Testis (tissue), 3 donors: ENCODE measurements around the gene JMJD7. TPM values are rescaled to one million over a fixed set of nuclear protein-coding genes. Genes with fewer than 3 reads are reported as not detected.

Source experiments
- DNase-seq: peaks from one replicate; pipeline ENCODE4 v3.0.0-alpha.2; 2019
- H3K27ac ChIP-seq, 2 donors: fragments of 200-600 bp; sonication (generic); one replicate each; pipeline ENCODE4 v1.5.1; 2019
- H3K27me3 ChIP-seq: fragments of 200-600 bp; sonication (generic); one replicate; pipeline ENCODE4 v1.5.1; 2019
- H3K36me3 ChIP-seq: fragments of 200-600 bp; sonication (generic); one replicate; pipeline ENCODE4 v1.5.1; 2017; ENCODE audit warnings: low read depth; ENCODE audit errors: missing control alignments
- H3K4me1 ChIP-seq: fragments of 200-600 bp; sonication (generic); one replicate; pipeline ENCODE4 v1.5.1; 2019
- H3K4me3 ChIP-seq, 2 donors: fragments of 200-600 bp; sonication (generic); one replicate each; pipeline ENCODE4 v1.5.1; 2017 to 2019
- H3K9me3 ChIP-seq: fragments of 200-600 bp; sonication (generic); one replicate; pipeline ENCODE4 v1.5.1; 2017
- CTCF ChIP-seq, 3 experiments: fragments of 450-650 bp in 2 of 3; fragments of 200-600 bp in 1 of 3; sonication (generic) in 1 of 3; IDR thresholded peaks; one replicate each; pipeline ENCODE4 v1.5.1; 2016 to 2019; ENCODE audit warnings: antibody characterized with exemption in 3 of 3, mild to moderate bottlenecking in 2 of 3, moderate library complexity in 1 of 3
- POLR2A ChIP-seq: fragments of 450-650 bp; IDR thresholded peaks from one replicate; pipeline ENCODE4 v1.6.1; 2017; ENCODE audit warnings: antibody characterized with exemption, mild to moderate bottlenecking, moderate library complexity
- WGBS, 2 donors: methylation state at CpG; one replicate each; pipeline ENCODE4 v1.1.5; 2018; 5-methylcytosine and 5-hydroxymethylcytosine counted together
- intact Hi-C: fragments of 100-400 bp; cut with DNase I; formaldehyde crosslinking; loops from one replicate; pipeline ENCODE4 v1.15.1; 2023; ENCODE audit warnings: low total_unique reads
- polyA plus RNA-seq: library from polyadenylated mRNA; stranded (reverse); fragments of 350-450 nt; fragmentation: Illumina TruSeq; extraction: RNeasy Lipid Tissue Mini Kit (QIAGEN cat#74804); gene quantifications from one replicate; pipeline ENCODE4 v1.2.3, GENCODE V29; 2014; ENCODE audit warnings: low read depth, low replicate concordance; ENCODE audit not compliant: insufficient read depth
- total RNA-seq, 2 donors: library from RNA; depleted of rRNA; stranded (reverse); fragments of >200 nt; gene quantifications; one replicate each; pipeline ENCODE4 v1.2.3, GENCODE V29; 2016

Gene JMJD7
- total and polyA plus RNA-seq, 3 donors from 2014 or later = 10.5 to 21.6 (median 18.6) TPM

GRCh38 chr15:41866872-41867579, 39.1 kb downstream of the JMJD7 start:
- Histone ChIP-seq H3K36me3 (no peaks in the 10 kb centered on the region), H3K27me3 (no peaks in the 10 kb centered on the region), H3K4me1 (no peaks in the 10 kb centered on the region), H3K27ac (no peak overlapping the region), H3K4me3 (no peak overlapping the region), H3K9me3 (no peaks in the 10 kb centered on the region)
- intact Hi-C loops = no loop called here
- no peak for TF ChIP-seq CTCF (IDR thresholded peaks at IDR 0.05)
- TF ChIP-seq POLR2A = no peak
- WGBS, 2 donors = 77 to 93% methylated on average over 5 to 19 of the region's 25 CpGs
- DNase-seq = no peak

GRCh38 chr15:41868321-41868720, 40.4 kb downstream of the JMJD7 start:
- no peak overlapping the region for H3K27ac ChIP-seq
- no peaks in the 10 kb centered on the region for H3K4me1 ChIP-seq
- TF ChIP-seq CTCF (IDR thresholded peaks at IDR 0.05) = no peak
- TF ChIP-seq POLR2A = no peak
- no peaks in the 10 kb centered on the region for H3K27me3 ChIP-seq
- H3K9me3 ChIP-seq = no peaks in the 10 kb centered on the region
- intact Hi-C loops = no loop called here
- no peaks in the 10 kb centered on the region for H3K36me3 ChIP-seq
- 97 to 98% methylated on average over 11 to 14 of the region's 15 CpGs for WGBS, 2 donors
- H3K4me3 ChIP-seq = no peak overlapping the region
- DNase-seq = no peak

GRCh38 chr15:41869770-41870688, 42.1 kb downstream of the JMJD7 start:
- no peak for TF ChIP-seq POLR2A
- TF ChIP-seq CTCF (IDR thresholded peaks at IDR 0.05) = no peak
- no peak overlapping the region for H3K27ac ChIP-seq
- no peaks in the 10 kb centered on the region for H3K4me1 ChIP-seq
- intact Hi-C loops = no loop called here
- no peaks in the 10 kb centered on the region for H3K9me3 ChIP-seq
- no peak overlapping the region for H3K4me3 ChIP-seq
- DNase-seq = no peak
- WGBS, 2 donors = 88 to 91% methylated on average over 19 to 42 of the region's 42 CpGs
- no peaks in the 10 kb centered on the region for H3K27me3 ChIP-seq
- no peaks in the 10 kb centered on the region for H3K36me3 ChIP-seq

- H3K4me3 ChIP-seq = no peak overlapping the region
- no peak for TF ChIP-seq CTCF (IDR thresholded peaks at IDR 0.05)
- no peak for TF ChIP-seq POLR2A
- no peak for DNase-seq
- no peaks in the 10 kb centered on the region for H3K9me3 ChIP-seq
- no peaks in the 10 kb centered on the region for H3K27me3 ChIP-seq
- WGBS, 2 donors = 61 to 80% methylated on average over 7 to 9 of the region's 9 CpGs
- intact Hi-C loops = no loop called here
- H3K36me3 ChIP-seq = no peaks in the 10 kb centered on the region
- H3K4me1 ChIP-seq = no peaks in the 10 kb centered on the region
- H3K27ac ChIP-seq = no peak overlapping the region
Measured at GRCh38 chr15:41870689-41871081, 42.8 kb downstream of the JMJD7 start.
